ENCODE measurements around the gene STRADB.
"Not testable (repeated sequence)": the region's sequence is repeated elsewhere in the genome, so short reads cannot be mapped to it uniquely, and the experiment has no call there.

The STRADB gene

DNA sequence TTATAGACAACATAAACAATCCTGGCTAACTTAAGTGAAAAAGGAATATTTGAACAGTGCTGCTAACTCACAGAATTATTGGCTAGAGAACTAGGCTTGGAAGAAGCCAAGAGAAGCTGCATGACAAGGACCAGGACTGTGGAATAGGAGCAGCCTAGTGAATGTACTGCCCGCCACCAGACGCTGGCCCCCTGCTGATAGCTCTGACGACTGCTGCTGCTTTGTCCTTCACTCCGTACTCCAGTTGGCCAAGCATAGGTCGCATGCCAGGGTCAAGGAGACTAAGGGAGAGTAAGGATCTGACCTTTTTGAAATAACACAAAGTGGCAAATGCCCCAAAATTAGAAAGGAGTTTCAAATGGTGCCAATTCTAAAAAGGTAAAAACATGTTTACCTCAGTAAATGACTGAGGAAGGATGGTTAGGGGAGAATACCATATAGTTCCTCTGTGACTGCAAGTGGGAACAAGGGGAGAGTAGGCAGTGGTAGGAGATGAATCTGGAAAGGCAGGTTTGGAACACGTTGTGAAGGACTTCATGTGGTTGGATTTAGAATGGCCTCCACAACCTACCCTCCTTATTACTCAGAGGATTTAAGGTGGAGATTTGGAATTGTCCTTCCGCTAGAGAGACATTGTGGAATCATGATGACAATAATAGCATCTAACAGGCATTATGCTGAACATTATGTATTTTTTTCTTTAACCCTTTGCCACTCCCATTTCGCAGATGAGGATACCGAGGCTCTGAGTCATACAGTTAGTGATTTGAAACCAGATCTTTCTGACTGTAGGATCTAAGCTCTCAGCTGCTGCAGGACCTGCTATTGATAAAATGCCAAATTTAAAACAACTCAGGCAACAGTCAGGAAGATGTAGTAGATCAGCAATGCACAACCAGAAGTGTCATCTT is 19.5 kb downstream of the STRADB start:
- no peak for DNase-seq

DNA sequence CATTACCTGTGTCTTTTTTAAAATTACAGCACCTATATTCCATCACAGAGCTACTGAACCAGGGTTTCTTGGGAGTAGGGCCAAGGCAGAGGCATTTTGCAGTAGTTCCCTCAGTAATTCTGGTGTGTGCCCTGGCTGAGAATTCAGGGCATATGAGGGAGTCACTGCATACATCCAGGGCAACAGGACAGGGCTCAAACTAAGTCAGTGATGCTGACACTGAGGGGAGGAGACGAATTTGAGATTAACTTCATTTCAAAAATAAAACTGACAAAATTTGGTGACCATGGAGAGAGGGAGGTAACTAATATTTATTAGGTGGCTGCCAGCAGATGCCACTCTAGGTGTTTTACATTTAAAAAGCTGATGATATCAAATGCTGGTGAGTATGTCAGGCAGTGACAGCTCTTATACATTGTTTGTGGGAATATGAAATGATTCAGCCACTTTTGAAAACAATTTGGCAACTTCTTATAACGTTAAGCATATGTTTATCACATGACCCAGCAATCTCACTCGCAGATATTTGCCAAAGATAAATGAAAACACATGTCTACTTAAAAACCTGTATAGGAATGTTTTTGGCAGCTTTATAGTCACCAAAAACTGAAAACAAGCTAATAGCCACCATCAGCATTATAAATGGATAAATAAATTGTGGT is 20.3 kb downstream of the STRADB start:
- DNase-seq: no peak

DNA sequence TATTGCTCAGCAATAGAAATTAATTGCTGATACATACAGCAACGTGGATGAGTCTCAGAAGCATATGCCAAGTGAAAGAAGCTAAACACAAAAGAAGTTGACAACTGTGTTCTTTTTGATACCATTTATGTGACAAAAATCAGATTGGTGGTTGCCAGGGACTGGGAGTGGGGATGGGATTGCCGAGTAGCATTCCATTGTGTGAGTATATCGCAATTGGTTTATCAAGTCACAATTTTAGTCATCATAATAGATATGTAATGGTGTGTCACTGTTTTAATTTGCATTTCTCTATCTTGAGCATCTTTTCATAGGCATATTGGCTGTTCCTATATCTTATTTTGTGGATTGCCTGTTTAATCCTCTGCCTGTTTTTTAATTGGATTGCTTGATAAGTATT is 20.9 kb downstream of the STRADB start:
- DNase-seq: no peak

DNA sequence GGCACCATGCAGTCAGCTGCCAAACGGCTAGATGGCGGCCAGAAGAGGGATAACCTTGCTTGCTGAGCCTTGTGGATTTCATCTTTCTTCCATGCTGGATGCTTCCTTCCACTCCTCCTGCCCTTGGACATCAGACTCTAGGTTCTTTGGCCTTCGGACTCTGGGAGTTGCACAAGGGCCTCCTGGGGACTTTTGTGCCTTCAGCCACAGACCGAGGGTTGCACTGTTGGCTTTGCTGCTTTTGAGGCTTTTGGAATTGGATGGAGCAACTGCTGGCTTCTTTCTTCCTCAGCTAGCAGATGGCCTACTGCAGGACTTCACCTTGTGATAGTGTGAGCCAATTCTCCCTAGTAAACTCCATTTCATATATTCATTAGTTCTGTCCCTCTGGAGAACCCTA is 31.0 kb downstream of the STRADB start:
- DNase-seq: no peak

DNA sequence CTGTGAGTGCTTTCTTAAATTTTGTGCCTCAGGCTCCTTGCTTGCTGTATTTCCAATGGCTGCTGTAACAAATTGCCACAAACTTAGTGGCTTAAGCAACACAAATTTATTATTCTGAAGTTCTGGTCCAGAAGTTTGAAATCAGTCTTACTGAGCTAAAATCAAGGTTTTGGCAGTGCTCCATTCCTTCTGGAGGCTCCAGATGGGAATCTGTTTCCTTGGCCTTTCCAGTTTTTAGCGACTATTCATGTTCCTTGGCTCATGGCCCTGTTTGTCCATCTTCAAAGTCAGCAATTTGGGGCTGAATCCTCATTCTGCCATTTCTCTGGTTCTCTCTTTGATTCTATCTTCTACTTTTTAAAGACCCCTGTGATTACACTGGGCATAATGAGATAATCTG is 31.8 kb downstream of the STRADB start:
- no peak for DNase-seq

DNA sequence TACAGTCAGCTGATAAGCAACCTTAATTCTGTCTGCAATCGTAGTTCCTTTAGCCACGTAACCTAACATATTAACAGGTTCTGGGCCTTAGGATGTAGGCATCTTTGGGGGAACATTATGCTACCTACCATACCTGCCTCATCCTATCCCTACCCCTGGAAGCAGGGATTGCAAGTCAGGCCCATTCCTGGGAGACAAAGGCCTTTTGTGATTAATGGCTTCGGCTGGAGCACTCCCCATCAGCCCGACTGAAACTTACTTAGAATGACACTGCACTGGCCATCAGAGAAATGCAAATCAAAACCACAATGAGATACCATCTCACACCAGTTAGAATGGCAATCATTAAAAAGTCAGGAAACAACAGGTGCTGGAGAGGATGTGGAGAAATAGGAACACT is 32.2 kb downstream of the STRADB start:
- not testable (repeated sequence) for DNase-seq

DNA sequence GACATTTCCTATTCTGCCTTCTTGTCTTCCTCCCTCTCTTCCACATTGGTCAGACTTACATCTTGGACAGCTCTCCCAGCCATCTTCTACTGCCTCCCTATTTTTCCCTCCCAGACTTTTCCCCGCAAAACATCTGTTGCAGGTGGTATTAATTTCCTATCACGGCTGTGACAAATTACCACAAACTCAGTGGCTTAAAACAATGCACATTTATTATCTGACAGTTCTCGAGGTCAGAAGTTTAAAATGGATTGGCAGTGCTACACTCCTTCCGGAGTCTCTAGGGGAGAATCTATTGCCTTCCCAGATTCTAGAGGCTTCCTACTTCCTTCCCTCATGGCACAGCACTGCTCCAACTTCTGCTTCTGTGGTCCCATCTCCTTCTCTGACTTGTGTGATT is 33.3 kb downstream of the STRADB start:
- no peak for DNase-seq

DNA sequence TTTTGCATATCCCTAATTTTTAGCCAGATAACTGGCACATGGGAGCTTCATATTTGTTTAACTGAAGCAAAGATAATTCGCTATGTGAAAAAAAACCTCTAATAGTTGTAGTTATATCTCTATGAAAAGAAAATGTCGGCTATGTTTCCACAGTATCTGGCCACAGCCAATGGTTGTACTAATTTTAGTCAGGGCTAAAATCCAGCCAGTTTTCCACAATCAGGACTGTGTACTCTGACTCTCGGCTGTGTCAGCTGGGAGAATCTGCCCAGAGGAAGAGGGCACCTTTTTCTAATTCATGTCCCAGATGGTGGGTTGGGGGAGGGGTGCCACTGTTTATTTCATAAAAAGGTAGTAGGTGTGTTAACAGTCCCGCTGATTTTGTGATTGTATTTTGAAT is 38.8 kb downstream of the STRADB start:
- no peak for DNase-seq

DNA sequence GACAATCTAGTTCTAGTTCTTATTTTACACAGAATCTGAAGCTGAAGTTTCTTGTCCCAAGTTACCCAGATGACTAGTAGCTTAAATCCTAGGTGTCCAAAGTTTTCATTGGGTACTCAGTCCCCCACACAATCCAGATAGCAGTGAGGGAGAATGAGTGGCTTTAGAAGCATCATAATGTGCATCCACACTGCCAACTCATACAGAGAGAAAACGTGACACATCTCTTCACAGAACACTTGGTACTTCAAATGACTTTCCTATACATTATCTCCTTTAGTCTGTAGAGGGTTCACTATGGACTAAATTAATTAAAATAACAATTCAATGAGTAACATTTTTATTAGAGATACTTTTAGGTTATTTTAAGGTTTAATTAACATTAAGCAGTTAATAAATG is 45.2 kb downstream of the STRADB start:
- DNase-seq: no peak

DNA sequence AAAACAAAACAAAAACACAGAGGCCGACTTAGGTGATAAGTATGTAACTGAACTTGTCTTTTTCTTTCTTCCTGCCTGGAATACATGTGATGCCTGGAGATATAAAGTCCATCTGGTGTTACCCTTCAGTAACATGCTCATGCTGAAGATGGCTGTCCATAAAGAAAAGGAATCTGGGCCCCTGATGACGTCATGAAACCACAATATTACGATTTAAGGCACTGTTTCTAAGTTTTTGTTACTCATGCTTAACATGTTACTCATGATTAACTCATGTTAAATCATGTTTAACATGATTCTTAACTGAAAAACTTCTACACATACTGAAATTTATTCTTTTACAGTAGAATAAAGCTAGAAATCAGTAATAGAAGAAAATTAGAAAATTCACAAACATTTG is 49.0 kb downstream of the STRADB start:
- DNase-seq: no peak

DNA sequence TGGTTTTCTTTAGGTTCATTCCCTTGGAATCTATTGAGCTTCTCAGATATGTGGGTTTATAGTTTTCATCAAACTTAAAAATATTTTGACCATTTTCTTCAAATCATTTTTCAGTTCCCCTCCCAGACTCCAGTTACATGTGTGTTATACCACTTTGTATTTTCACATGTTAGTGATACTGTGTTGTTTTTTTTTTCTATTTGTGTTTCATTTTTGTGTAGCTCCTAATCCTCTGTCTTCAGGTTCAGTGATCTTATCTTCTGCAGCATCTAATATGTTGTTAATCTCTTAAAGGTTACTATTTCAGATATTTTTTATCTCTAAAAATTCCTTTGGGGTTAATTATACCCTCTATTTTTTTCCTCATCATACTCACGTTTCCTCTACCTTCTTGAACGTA is 51.2 kb downstream of the STRADB start:
- DNase-seq: no peak

DNA sequence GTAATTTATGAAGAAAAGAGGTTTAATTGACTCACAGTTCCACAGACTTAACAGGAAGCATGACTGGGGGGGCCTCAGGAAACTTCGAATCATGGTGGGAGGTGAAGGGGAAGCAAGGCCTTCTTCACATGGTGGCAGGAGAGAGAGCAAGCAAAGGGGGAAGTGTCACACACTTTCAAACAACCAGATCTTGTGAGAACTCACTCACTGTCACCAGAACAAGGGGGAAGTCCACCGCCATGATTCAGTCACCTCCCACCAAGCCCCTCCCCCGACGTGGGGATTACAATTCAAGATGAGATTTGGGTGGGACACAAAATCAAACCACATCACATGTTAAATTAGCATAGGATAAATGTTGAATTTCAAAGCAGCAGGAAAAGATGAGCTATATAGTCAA is 56.2 kb downstream of the STRADB start:
- DNase-seq: no peak

DNA sequence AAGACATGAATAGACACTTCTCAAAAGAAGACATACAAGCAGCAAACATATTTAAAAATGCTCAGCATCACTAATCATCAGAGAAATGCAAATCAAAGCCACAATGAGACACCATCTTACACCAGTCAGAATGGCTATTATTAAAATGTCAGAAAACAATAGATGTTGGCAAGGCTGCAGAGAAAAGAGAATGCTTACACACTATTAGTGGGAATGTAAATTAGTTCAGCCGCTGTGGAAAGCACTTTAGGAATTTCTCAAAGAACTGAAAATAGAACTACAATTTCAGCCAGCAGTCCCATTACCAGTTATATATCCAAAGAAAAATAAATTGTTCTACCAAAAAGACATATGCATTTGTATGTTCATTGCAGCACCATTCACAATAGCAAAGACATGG is 61.7 kb downstream of the STRADB start:
- DNase-seq: no peak

DNA sequence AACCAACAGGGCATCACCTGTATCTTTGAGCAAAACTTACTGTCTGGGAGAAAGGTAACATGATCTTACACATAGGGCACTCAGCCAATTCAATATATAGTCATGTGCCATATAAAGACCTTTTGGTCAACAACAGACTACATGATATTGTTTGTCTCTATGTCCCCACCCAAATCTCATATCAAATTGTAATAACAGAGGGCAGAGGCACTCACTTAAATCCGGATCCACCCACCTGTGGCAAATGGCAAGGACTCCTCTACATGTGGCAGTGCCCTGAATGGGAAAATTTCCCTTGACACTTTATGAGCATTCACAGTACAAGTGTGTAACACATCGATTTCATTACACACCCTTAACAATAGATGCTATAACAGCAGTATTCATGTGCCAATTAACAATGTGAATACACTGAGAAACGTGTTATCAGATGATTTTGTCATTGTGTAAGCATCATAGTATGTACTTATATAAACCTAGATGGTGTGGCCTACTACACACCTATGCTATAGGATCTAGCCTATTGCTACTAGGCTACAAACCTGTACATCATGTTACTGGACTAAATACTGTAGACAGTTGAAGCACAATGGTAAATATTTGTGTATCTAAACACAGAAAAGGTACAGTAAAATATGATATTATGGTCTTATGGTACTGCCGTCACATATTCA is 64.2 kb downstream of the STRADB start:
- no peak for DNase-seq

DNA sequence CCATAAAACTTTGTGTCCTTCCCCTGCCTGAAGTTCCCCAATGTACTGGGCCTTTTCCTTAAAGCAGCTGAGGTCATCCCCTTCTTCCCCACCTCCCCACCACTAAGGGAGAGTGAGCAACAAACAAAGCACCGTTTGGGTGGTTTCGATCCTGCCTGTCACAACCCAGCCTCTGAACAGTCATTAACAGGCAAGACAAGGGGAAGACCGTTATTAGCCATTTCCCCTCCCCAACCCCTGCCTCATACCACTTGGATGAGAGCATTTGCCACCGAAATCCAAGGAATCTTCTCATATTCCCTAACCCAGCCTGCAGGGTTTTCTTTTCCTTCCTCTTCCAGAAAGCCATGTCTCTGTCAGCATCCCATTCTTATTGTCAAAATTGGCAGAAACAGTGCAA is 65.6 kb downstream of the STRADB start:
- DNase-seq: no peak

DNA sequence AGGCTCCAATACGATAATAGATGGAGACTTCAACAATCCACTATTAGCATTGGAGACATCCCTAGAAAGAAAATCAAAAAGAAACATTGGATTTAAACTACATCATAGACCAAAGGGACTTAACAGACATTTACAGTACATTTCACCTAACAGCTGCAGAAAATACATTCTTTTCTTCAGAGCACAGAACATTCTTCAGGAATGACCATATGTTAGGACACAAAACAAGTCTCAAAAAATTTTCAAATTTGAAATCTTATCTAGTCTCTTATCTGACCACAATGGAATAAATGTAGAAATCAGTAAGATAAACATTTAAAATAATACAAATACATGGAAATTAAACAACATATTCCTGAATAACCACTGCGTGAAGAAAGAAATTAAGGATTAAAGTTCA is 68.7 kb downstream of the STRADB start:
- no peak for DNase-seq

DNA sequence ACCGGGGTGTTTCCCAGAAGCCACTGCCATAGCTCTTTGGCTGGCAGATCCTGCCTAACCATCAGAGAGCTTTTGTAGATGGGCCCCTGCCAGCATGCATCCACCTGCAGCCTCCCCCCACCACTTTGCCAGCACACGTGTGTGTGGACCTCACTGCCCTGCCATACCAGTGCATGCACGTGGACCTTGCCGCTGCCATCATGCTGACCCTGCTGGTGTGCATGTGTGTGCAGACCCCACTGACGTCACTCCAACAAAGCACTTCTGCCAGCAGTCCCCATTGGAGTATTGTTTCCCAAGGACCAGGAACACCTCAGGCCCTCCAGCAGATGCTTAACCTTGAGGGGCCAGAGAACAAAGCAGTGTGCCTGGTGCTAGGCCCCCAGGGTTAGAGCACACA is 71.4 kb downstream of the STRADB start:
- DNase-seq: no peak

DNA sequence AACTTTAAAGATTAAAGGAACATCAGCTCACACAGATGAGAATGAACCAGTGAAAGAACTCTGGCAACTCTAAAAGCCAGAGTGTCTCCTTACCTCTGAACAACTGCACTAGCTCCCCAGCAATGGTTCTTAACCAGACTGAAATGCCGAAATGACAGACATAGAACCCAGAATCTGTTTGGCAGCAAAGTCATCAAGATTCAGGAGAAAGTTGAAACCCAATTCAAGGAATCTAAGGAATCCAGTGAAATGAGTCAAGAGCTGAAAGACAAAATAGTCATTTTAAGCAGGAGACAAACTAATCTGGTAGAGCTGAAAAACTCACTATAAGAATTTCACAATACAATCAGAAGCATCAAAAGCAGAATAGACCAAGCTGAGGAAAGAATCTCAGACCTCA is 72.0 kb downstream of the STRADB start:
- DNase-seq: no peak
